BLaER1 (cell line): ENCODE measurements around the gene P2RX4.
A peak's percentile ranks its signal among the peaks of the same experiment; 100 is the strongest.
"Not testable (repeated sequence)": the region's sequence is repeated elsewhere in the genome, so short reads cannot be mapped to it uniquely, and the experiment has no call there.

ENCODE experiments used
- H3K27ac ChIP-seq: shearing (Covaris generic); formaldehyde crosslinking; 2 replicates; pipeline ENCODE4 v1.8.1; 2022
- H3K27me3 ChIP-seq: shearing (Covaris generic); formaldehyde crosslinking; 2 replicates; pipeline ENCODE4 v1.8.1; 2022
- H3K36me3 ChIP-seq: shearing (Covaris generic); formaldehyde crosslinking; 2 replicates; pipeline ENCODE4 v1.8.1; 2022
- H3K4me1 ChIP-seq: shearing (Covaris generic); formaldehyde crosslinking; 2 replicates; pipeline ENCODE4 v1.8.1; 2022
- H3K4me2 ChIP-seq: shearing (Covaris generic); formaldehyde crosslinking; 2 replicates; pipeline ENCODE4 v1.8.1; 2022
- H3K4me3 ChIP-seq: shearing (Covaris generic); formaldehyde crosslinking; 2 replicates; pipeline ENCODE4 v1.8.1; 2022
- H3K9ac ChIP-seq: shearing (Covaris generic); formaldehyde crosslinking; 2 replicates; pipeline ENCODE4 v1.8.1; 2022
- H3K9me3 ChIP-seq: shearing (Covaris generic); formaldehyde crosslinking; 2 replicates; pipeline ENCODE4 v1.8.1; 2022
- H4K20me1 ChIP-seq: shearing (Covaris generic); formaldehyde crosslinking; 2 replicates; pipeline ENCODE4 v1.8.1; 2022
- Cebpa-rat ChIP-seq: shearing (Covaris generic); IDR thresholded peaks from 2 replicates; pipeline ENCODE4 v1.8.1; 2022

P2RX4 gene

GRCh38 chr12:121188227-121188626 is 21.7 kb upstream of the P2RX4 start:
- Histone ChIP-seq H3K4me1 (peaks cover 14% of the 10 kb centered on the region; the same call in 1 of the 2 replicates), H3K9ac (no peak overlapping the region), H3K4me2 (no peak overlapping the region), H3K36me3 (peaks cover 5% of the 10 kb centered on the region; the same call in 1 of the 2 replicates), H3K27me3 (no peaks in the 10 kb centered on the region), H4K20me1 (no peaks in the 10 kb centered on the region), H3K4me3 (no peak overlapping the region), H3K9me3 (no peaks in the 10 kb centered on the region; the same call in 1 of the 2 replicates), H3K27ac (no peak overlapping the region)
- TF ChIP-seq Cebpa-rat = no peak

- Histone ChIP-seq H4K20me1 (no peaks in the 10 kb centered on the region), H3K4me2 (no peak overlapping the region)
These were observed 20.8 kb upstream of the P2RX4 start for GRCh38 chr12:121189131-121189530.

GRCh38 chr12:121189619-121190155 is 20.2 kb upstream of the P2RX4 start:
- Histone ChIP-seq H3K4me1 (peaks cover 18% of the 10 kb centered on the region; the same call in 1 of the 2 replicates), H3K9me3 (no peaks in the 10 kb centered on the region; the same call in 1 of the 2 replicates), H4K20me1 (no peaks in the 10 kb centered on the region), H3K9ac (no peak overlapping the region), H3K4me3 (no peak overlapping the region), H3K27ac (no peak overlapping the region), H3K4me2 (no peak overlapping the region), H3K27me3 (no peaks in the 10 kb centered on the region), H3K36me3 (no peaks in the 10 kb centered on the region)
- TF ChIP-seq Cebpa-rat = no peak

More at GRCh38 chr12:121189131-121189530, 20.8 kb upstream of the P2RX4 start:
- Histone ChIP-seq H3K4me1 (peaks cover 18% of the 10 kb centered on the region; the same call in 1 of the 2 replicates), H3K27me3 (no peaks in the 10 kb centered on the region), H3K36me3 (peaks cover 5% of the 10 kb centered on the region; the same call in 1 of the 2 replicates), H3K4me3 (no peak overlapping the region), H3K9ac (no peak overlapping the region), H3K27ac (no peak overlapping the region), H3K9me3 (no peaks in the 10 kb centered on the region; the same call in 1 of the 2 replicates)
- TF ChIP-seq Cebpa-rat = no peak

- Histone ChIP-seq H3K4me2 (no peak overlapping the region), H4K20me1 (no peaks in the 10 kb centered on the region), H3K4me1 (peaks cover 12% of the 10 kb centered on the region; the same call in 1 of the 2 replicates), H3K4me3 (no peak overlapping the region), H3K36me3 (no peaks in the 10 kb centered on the region), H3K27me3 (no peaks in the 10 kb centered on the region), H3K9ac (no peak overlapping the region), H3K9me3 (no peaks in the 10 kb centered on the region; the same call in 1 of the 2 replicates), H3K27ac (no peak overlapping the region)
- no peak for TF ChIP-seq Cebpa-rat
These were observed 19.4 kb upstream of the P2RX4 start for GRCh38 chr12:121190523-121191031.

GRCh38 chr12:121191151-121191550 is 18.8 kb upstream of the P2RX4 start:
- no peak overlapping the region for H3K9ac ChIP-seq
- no peak overlapping the region for H3K4me3 ChIP-seq
- TF ChIP-seq Cebpa-rat = no peak
- no peak overlapping the region for H3K27ac ChIP-seq
- H3K27me3 ChIP-seq = no peaks in the 10 kb centered on the region
- H4K20me1 ChIP-seq = no peaks in the 10 kb centered on the region
- peaks cover 9% of the 10 kb centered on the region; the same call in 1 of the 2 replicates for H3K4me1 ChIP-seq
- no peak overlapping the region for H3K4me2 ChIP-seq
- H3K36me3 ChIP-seq = no peaks in the 10 kb centered on the region
- no peaks in the 10 kb centered on the region; the same call in 1 of the 2 replicates for H3K9me3 ChIP-seq

- H3K4me2 ChIP-seq = peak overlapping the region; percentile 42
- no peaks in the 10 kb centered on the region for H4K20me1 ChIP-seq
- H3K9me3 ChIP-seq = no peaks in the 10 kb centered on the region
- no peak overlapping the region for H3K27ac ChIP-seq
- H3K4me1 ChIP-seq = peaks cover 16% of the 10 kb centered on the region
- no peaks in the 10 kb centered on the region for H3K36me3 ChIP-seq
- H3K27me3 ChIP-seq = no peaks in the 10 kb centered on the region
- no peak overlapping the region for H3K4me3 ChIP-seq
- TF ChIP-seq Cebpa-rat = no peak
- H3K9ac ChIP-seq = no peak overlapping the region
These were observed 13.0 kb upstream of the P2RX4 start for GRCh38 chr12:121196902-121197301.

- Histone ChIP-seq H3K4me1 (peaks cover 6% of the 10 kb centered on the region), H3K27ac (no peak overlapping the region)
These were observed 11.0 kb upstream of the P2RX4 start for GRCh38 chr12:121198949-121199348.

GRCh38 chr12:121201140-121201539 is 8.8 kb upstream of the P2RX4 start:
- peaks cover 14% of the 10 kb centered on the region for H3K4me1 ChIP-seq
- not testable (repeated sequence) for H3K36me3 ChIP-seq, H3K27me3 ChIP-seq, H3K27ac ChIP-seq, H3K9ac ChIP-seq, H4K20me1 ChIP-seq, H3K4me3 ChIP-seq, H3K4me2 ChIP-seq, H3K9me3 ChIP-seq

More at GRCh38 chr12:121198949-121199348, 11.0 kb upstream of the P2RX4 start:
- Histone ChIP-seq H3K4me3 (no peak overlapping the region), H3K9me3 (no peaks in the 10 kb centered on the region), H3K4me2 (no peak overlapping the region), H3K9ac (no peak overlapping the region), H3K27me3 (no peaks in the 10 kb centered on the region), H4K20me1 (no peaks in the 10 kb centered on the region), H3K36me3 (no peaks in the 10 kb centered on the region)
- TF ChIP-seq Cebpa-rat = no peak

GRCh38 chr12:121202407-121203355 is 7.2 kb upstream of the P2RX4 start:
- H3K4me3 ChIP-seq = no peak overlapping the region
- H3K9me3 ChIP-seq = no peaks in the 10 kb centered on the region
- H3K4me2 ChIP-seq = no peak overlapping the region
- no peaks in the 10 kb centered on the region for H4K20me1 ChIP-seq
- no peaks in the 10 kb centered on the region for H3K27me3 ChIP-seq
- H3K9ac ChIP-seq = no peak overlapping the region
- no peak for TF ChIP-seq Cebpa-rat
- H3K36me3 ChIP-seq = no peaks in the 10 kb centered on the region
- H3K27ac ChIP-seq = no peak overlapping the region
- 0 out of 2 replicates have a peak, but pooled peaks cover 8% of the 10 kb centered on the region for H3K4me1 ChIP-seq

GRCh38 chr12:121203482-121203881 is 6.4 kb upstream of the P2RX4 start:
- H3K9ac ChIP-seq = no peak overlapping the region

More at GRCh38 chr12:121203482-121203881, 6.4 kb upstream of the P2RX4 start:
- H4K20me1 ChIP-seq = no peaks in the 10 kb centered on the region
- H3K27ac ChIP-seq = no peak overlapping the region
- H3K27me3 ChIP-seq = no peaks in the 10 kb centered on the region
- H3K9me3 ChIP-seq = no peaks in the 10 kb centered on the region
- no peak overlapping the region for H3K4me2 ChIP-seq
- no peak overlapping the region for H3K4me3 ChIP-seq
- H3K4me1 ChIP-seq = 0 out of 2 replicates have a peak, but pooled peaks cover 8% of the 10 kb centered on the region
- no peaks in the 10 kb centered on the region for H3K36me3 ChIP-seq
- TF ChIP-seq Cebpa-rat = no peak
